Measurements from ENCODE around the gene COMMD4.
"Not testable (repeated sequence)": the region's sequence is repeated elsewhere in the genome, so short reads cannot be mapped to it uniquely, and the experiment has no call there.

- TF ChIP-seq, protein P1, sequence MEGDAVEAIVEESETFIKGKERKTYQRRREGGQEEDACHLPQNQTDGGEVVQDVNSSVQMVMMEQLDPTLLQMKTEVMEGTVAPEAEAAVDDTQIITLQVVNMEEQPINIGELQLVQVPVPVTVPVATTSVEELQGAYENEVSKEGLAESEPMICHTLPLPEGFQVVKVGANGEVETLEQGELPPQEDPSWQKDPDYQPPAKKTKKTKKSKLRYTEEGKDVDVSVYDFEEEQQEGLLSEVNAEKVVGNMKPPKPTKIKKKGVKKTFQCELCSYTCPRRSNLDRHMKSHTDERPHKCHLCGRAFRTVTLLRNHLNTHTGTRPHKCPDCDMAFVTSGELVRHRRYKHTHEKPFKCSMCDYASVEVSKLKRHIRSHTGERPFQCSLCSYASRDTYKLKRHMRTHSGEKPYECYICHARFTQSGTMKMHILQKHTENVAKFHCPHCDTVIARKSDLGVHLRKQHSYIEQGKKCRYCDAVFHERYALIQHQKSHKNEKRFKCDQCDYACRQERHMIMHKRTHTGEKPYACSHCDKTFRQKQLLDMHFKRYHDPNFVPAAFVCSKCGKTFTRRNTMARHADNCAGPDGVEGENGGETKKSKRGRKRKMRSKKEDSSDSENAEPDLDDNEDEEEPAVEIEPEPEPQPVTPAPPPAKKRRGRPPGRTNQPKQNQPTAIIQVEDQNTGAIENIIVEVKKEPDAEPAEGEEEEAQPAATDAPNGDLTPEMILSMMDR (conservative IDR thresholded peaks at IDR 0.05; ENCODE audit: low read length) = peak; percentile 53
- TF ChIP-seq EZH2phosphoT487 (IDR thresholded peaks at IDR 0.05; ENCODE audit: borderline replicate concordance) = not testable (repeated sequence)
Observed at GRCh38 chr15:75299311-75299688, 36.6 kb upstream of the COMMD4 start.
